Fibroblast of skin of back (primary cell): ENCODE data around the gene PRRT2.

Experiments
- DNase-seq: peaks from one replicate; pipeline ENCODE4 v3.0.0-alpha.2; 2013

The PRRT2 gene

DNA sequence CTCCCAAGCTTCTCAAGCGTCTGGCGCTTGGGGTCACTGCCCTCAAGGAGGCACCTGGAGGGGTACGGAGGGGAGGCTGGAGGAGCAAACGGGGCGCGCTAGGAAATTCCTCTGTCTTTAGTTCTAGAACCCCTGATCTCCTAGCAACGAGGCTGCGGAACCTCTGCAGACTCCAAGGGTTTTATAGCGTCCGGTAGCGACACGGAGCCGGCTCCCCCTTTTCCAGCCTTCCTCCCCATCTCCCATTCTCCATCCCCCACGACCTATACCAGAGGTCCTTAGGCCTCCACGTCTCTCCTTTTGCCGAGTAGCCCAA, 51.6 kb downstream of the PRRT2 start:
- no peak for DNase-seq

DNA sequence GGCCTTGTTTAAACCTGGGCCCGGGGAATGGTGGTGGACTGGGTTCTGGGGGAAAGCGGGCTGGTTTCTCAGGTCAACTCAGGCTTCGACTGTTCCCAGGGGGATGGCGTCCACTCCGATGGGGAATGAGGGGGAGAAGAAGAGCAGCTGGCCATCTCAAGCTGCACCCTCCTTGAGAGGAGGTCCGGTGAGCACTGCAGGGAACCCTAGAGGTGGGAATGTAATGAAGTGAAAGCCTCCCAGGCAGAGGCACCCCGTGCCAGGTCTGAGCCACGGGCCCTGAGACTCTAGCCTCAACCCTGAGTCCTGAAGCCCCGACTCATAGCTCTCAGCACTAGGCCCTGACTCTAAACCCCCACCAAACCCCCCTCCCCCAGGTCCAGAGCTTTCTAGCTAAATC, 52.2 kb downstream of the PRRT2 start:
- DNase-seq = no peak
